ENCODE data around the gene SLC18B1.
A peak's percentile ranks its signal among the peaks of the same experiment; 100 is the strongest.

DNA sequence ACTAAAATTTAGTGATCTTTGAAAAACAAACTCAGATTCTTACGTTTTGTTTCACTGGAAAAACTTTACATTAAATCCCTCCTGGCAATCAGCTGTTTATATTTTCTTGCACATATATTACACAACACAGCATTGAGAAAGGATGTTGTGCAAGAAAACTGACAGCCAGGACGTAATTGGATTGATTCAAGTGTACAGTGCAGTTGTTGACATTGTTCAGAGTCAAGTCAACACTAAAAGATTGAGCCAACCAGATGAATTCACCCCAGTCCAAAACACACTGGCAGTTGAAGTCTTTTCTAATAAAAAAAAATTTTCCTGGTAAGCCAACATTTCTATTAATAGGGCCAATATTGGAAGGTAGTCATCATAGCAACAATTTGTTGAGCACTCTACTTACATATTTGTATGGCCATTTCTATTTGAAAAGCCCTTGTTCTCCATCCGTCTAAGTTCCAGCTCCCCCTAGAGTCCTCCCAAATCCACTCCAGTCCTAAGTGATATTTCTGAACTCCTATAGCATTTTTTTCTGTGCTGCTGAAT is 63.7 kb downstream of the SLC18B1 start:
- TF ChIP-seq, protein P1, sequence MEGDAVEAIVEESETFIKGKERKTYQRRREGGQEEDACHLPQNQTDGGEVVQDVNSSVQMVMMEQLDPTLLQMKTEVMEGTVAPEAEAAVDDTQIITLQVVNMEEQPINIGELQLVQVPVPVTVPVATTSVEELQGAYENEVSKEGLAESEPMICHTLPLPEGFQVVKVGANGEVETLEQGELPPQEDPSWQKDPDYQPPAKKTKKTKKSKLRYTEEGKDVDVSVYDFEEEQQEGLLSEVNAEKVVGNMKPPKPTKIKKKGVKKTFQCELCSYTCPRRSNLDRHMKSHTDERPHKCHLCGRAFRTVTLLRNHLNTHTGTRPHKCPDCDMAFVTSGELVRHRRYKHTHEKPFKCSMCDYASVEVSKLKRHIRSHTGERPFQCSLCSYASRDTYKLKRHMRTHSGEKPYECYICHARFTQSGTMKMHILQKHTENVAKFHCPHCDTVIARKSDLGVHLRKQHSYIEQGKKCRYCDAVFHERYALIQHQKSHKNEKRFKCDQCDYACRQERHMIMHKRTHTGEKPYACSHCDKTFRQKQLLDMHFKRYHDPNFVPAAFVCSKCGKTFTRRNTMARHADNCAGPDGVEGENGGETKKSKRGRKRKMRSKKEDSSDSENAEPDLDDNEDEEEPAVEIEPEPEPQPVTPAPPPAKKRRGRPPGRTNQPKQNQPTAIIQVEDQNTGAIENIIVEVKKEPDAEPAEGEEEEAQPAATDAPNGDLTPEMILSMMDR (IDR thresholded peaks at IDR 0.05; ENCODE audit: low read depth, low read length, missing input control) = peak; percentile 29
- TF ChIP-seq FOXA2 (IDR thresholded peaks at IDR 0.05) (peak; percentile 99), TAF1 (conservative IDR thresholded peaks at IDR 0.05) (peak; percentile 23), SP1 (IDR thresholded peaks at IDR 0.05) (peak; percentile 86), GABPA (IDR thresholded peaks at IDR 0.05 in 1 of 2, conservative IDR thresholded peaks at IDR 0.05 in 1 of 2) (peak; percentile 10 to 60), JUND (IDR thresholded peaks at IDR 0.05) (peak; percentile 64 to 84), YY1 (IDR thresholded peaks at IDR 0.05) (peak; percentile 86), RAD21 (IDR thresholded peaks at IDR 0.05) (peak; percentile 33 to 53)
- TF ChIP-seq, protein P2, sequence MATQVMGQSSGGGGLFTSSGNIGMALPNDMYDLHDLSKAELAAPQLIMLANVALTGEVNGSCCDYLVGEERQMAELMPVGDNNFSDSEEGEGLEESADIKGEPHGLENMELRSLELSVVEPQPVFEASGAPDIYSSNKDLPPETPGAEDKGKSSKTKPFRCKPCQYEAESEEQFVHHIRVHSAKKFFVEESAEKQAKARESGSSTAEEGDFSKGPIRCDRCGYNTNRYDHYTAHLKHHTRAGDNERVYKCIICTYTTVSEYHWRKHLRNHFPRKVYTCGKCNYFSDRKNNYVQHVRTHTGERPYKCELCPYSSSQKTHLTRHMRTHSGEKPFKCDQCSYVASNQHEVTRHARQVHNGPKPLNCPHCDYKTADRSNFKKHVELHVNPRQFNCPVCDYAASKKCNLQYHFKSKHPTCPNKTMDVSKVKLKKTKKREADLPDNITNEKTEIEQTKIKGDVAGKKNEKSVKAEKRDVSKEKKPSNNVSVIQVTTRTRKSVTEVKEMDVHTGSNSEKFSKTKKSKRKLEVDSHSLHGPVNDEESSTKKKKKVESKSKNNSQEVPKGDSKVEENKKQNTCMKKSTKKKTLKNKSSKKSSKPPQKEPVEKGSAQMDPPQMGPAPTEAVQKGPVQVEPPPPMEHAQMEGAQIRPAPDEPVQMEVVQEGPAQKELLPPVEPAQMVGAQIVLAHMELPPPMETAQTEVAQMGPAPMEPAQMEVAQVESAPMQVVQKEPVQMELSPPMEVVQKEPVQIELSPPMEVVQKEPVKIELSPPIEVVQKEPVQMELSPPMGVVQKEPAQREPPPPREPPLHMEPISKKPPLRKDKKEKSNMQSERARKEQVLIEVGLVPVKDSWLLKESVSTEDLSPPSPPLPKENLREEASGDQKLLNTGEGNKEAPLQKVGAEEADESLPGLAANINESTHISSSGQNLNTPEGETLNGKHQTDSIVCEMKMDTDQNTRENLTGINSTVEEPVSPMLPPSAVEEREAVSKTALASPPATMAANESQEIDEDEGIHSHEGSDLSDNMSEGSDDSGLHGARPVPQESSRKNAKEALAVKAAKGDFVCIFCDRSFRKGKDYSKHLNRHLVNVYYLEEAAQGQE (IDR thresholded peaks at IDR 0.05) = peak; percentile 78

Data from liver (tissue), 3 donors.